K562 (cell line): Measurements from ENCODE around the gene PLA2G3.

ENCODE experiments used
- CHD2 ChIP-seq: IDR thresholded peaks from 2 replicates; pipeline ENCODE4 v1.6.1; 2011; ENCODE audit warnings: low read depth, low read length
- JUND ChIP-seq, 2 experiments: IDR thresholded peaks; 2 replicates in 1 of 2; 3 replicates in 1 of 2; pipeline ENCODE4 v1.6.1; 2011; ENCODE audit warnings: borderline replicate concordance in 2 of 2, low read depth in 2 of 2, low read length in 2 of 2, improper control_type of control experiment in 1 of 2, missing biosample characterization in 1 of 2, missing genetic modification characterization in 1 of 2, missing genetic modification reagents in 1 of 2
- KHSRP ChIP-seq: fragments of 450-650 bp; IDR thresholded peaks from 2 replicates; pipeline ENCODE4 v1.6.1; 2017
- NFE2 ChIP-seq: IDR thresholded peaks from 2 replicates; pipeline ENCODE4 v1.6.1; 2014; ENCODE audit warnings: antibody characterized with exemption, low read depth
- OTX1 ChIP-seq: fragments of 450-650 bp; formaldehyde crosslinking; IDR thresholded peaks from 2 replicates; pipeline ENCODE4 v1.4.0; 2022; ENCODE audit warnings: mild to moderate bottlenecking
- RAD21 ChIP-seq, 2 experiments: fragments of 250-450 bp in 1 of 2; fragments of 450-650 bp in 1 of 2; sonication (Bioruptor Pico) in 1 of 2; formaldehyde crosslinking in 1 of 2; IDR thresholded peaks in 1 of 2; conservative IDR thresholded peaks in 1 of 2; 2 replicates each; pipeline versions ENCODE4 v1.4.0 to v1.8.0; 2020 to 2022; ENCODE audit warnings: mild to moderate bottlenecking in 2 of 2, moderate library complexity in 1 of 2
- SMC3 ChIP-seq: conservative IDR thresholded peaks from 2 replicates; pipeline ENCODE4 v1.6.1; 2011; ENCODE audit warnings: low read depth, low read length, improper control_type of control experiment; ENCODE audit not compliant: insufficient read depth
- TCF7L2 ChIP-seq: fragments of 150-350 bp; IDR thresholded peaks from 2 replicates; pipeline ENCODE4 v1.6.1; 2016; ENCODE audit warnings: low read depth, mild to moderate bottlenecking, low read length, moderate library complexity
- U2AF1 ChIP-seq: fragments of 200-400 bp; formaldehyde crosslinking; optimal IDR thresholded peaks from 2 replicates; pipeline ENCODE3; 2017; ENCODE audit warnings: mild to moderate bottlenecking, low read depth, low read length, moderate library complexity
- TF ChIP-seq, protein P1 (sequence below): sonication (generic); formaldehyde crosslinking; IDR thresholded peaks from 2 replicates; pipeline ENCODE4 v1.8.0; 2022; ENCODE audit warnings: mild to moderate bottlenecking, missing genetic modification reagents, borderline replicate concordance
- TF ChIP-seq, protein P2 (sequence below): sonication (generic); formaldehyde crosslinking; IDR thresholded peaks from 2 replicates; pipeline ENCODE4 v1.8.0; 2022; ENCODE audit warnings: mild to moderate bottlenecking, missing genetic modification reagents

- TF ChIP-seq, protein P1, sequence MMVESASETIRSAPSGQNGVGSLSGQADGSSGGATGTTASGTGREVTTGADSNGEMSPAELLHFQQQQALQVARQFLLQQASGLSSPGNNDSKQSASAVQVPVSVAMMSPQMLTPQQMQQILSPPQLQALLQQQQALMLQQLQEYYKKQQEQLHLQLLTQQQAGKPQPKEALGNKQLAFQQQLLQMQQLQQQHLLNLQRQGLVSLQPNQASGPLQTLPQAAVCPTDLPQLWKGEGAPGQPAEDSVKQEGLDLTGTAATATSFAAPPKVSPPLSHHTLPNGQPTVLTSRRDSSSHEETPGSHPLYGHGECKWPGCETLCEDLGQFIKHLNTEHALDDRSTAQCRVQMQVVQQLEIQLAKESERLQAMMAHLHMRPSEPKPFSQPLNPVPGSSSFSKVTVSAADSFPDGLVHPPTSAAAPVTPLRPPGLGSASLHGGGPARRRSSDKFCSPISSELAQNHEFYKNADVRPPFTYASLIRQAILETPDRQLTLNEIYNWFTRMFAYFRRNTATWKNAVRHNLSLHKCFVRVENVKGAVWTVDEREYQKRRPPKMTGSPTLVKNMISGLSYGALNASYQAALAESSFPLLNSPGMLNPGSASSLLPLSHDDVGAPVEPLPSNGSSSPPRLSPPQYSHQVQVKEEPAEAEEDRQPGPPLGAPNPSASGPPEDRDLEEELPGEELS (CRISPR knock-in tag): no peak
- no peak for TF ChIP-seq CHD2
- no peak for TF ChIP-seq OTX1 (CRISPR knock-in tag)
- TF ChIP-seq, protein P2, sequence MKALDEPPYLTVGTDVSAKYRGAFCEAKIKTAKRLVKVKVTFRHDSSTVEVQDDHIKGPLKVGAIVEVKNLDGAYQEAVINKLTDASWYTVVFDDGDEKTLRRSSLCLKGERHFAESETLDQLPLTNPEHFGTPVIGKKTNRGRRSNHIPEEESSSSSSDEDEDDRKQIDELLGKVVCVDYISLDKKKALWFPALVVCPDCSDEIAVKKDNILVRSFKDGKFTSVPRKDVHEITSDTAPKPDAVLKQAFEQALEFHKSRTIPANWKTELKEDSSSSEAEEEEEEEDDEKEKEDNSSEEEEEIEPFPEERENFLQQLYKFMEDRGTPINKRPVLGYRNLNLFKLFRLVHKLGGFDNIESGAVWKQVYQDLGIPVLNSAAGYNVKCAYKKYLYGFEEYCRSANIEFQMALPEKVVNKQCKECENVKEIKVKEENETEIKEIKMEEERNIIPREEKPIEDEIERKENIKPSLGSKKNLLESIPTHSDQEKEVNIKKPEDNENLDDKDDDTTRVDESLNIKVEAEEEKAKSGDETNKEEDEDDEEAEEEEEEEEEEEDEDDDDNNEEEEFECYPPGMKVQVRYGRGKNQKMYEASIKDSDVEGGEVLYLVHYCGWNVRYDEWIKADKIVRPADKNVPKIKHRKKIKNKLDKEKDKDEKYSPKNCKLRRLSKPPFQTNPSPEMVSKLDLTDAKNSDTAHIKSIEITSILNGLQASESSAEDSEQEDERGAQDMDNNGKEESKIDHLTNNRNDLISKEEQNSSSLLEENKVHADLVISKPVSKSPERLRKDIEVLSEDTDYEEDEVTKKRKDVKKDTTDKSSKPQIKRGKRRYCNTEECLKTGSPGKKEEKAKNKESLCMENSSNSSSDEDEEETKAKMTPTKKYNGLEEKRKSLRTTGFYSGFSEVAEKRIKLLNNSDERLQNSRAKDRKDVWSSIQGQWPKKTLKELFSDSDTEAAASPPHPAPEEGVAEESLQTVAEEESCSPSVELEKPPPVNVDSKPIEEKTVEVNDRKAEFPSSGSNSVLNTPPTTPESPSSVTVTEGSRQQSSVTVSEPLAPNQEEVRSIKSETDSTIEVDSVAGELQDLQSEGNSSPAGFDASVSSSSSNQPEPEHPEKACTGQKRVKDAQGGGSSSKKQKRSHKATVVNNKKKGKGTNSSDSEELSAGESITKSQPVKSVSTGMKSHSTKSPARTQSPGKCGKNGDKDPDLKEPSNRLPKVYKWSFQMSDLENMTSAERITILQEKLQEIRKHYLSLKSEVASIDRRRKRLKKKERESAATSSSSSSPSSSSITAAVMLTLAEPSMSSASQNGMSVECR (CRISPR knock-in tag): no peak
- no peak for TF ChIP-seq NFE2
- no peak for TF ChIP-seq JUND (IDR thresholded peaks at IDR 0.05; ENCODE audit: borderline replicate concordance, low read depth, low read length)
- TF ChIP-seq JUND (tag; IDR thresholded peaks at IDR 0.05; ENCODE audit: borderline replicate concordance, low read depth, low read length): no peak
- TF ChIP-seq RAD21 (CRISPR knock-in tag; conservative IDR thresholded peaks at IDR 0.05 in 1 of 2, IDR thresholded peaks at IDR 0.05 in 1 of 2): no peak
- no peak for TF ChIP-seq TCF7L2
- no peak for TF ChIP-seq SMC3
- TF ChIP-seq KHSRP: no peak
- TF ChIP-seq U2AF1: no peak
Observed at GRCh38 chr22:31091106-31091975, 49.0 kb downstream of the PLA2G3 start.
